Esophagus muscularis mucosa (tissue), 4 donors: ENCODE data around the gene ARRDC5. TPM values are rescaled to one million over a fixed set of nuclear protein-coding genes. Genes with fewer than 3 reads are reported as not detected.
"Not testable (repeated sequence)": the region's sequence is repeated elsewhere in the genome, so short reads cannot be mapped to it uniquely, and the experiment has no call there.

ENCODE experiments used
- DNase-seq: peaks from one replicate; pipeline ENCODE4 v3.0.0-alpha.2; 2017; ENCODE audit errors: extremely low spot score
- H3K27ac ChIP-seq, 4 donors: fragments of 200-600 bp; sonication (generic); replicated peaks in 1 of 4; 1 replicate in 3 of 4; 2 replicates in 1 of 4; pipeline ENCODE4 v1.5.1; 2016 to 2019; ENCODE audit warnings: mild to moderate bottlenecking in 1 of 4
- H3K27me3 ChIP-seq, 4 donors: fragments of 200-600 bp; sonication (generic); one replicate each; pipeline versions ENCODE4 v1.5.1 to v1.6.0; 2016 to 2019
- H3K36me3 ChIP-seq, 4 donors: fragments of 200-600 bp; sonication (generic); one replicate each; pipeline ENCODE4 v1.5.1; 2016 to 2019
- H3K4me1 ChIP-seq, 4 donors: fragments of 200-600 bp; sonication (generic); one replicate each; pipeline ENCODE4 v1.5.1; 2016 to 2019
- H3K4me3 ChIP-seq, 4 donors: fragments of 200-600 bp; sonication (generic); 1 replicate in 2 of 4; 2 replicates in 2 of 4; pipeline ENCODE4 v1.5.1; 2016 to 2019; ENCODE audit warnings: mild to moderate bottlenecking in 4 of 4, moderate library complexity in 1 of 4
- H3K9me3 ChIP-seq, 4 donors: fragments of 200-600 bp; sonication (generic); 1 replicate in 3 of 4; 2 replicates in 1 of 4; pipeline ENCODE4 v1.5.1; 2016 to 2019
- CTCF ChIP-seq, 3 experiments: fragments of 200-600 bp in 2 of 3; fragments of 450-650 bp in 1 of 3; sonication (generic) in 2 of 3; IDR thresholded peaks; one replicate each; pipeline ENCODE4 v1.5.1; 2017 to 2019; ENCODE audit warnings: antibody characterized with exemption in 3 of 3, mild to moderate bottlenecking in 2 of 3, moderate library complexity in 1 of 3
- EP300 ChIP-seq: sonication (generic); formaldehyde crosslinking; IDR thresholded peaks from one replicate; pipeline ENCODE4 v1.6.1; 2017; ENCODE audit warnings: antibody characterized with exemption
- POLR2A ChIP-seq: fragments of 450-650 bp; IDR thresholded peaks from one replicate; pipeline ENCODE4 v1.6.1; 2017; ENCODE audit warnings: antibody characterized with exemption, moderate library complexity, mild to moderate bottlenecking, low read depth
- POLR2AphosphoS5 ChIP-seq, 2 donors: sonication (generic); formaldehyde crosslinking; IDR thresholded peaks; one replicate each; pipeline ENCODE4 v1.6.1; 2017; ENCODE audit warnings: antibody characterized with exemption in 2 of 2
- WGBS: methylation state at CpG from one replicate; pipeline ENCODE4 v1.1.5; 2018; 5-methylcytosine and 5-hydroxymethylcytosine counted together
- intact Hi-C: fragments of 100-400 bp; cut with DNase I; formaldehyde crosslinking; loops from one replicate; pipeline ENCODE4 v1.15.1; 2023
- total RNA-seq, 4 donors: library from RNA; depleted of rRNA; stranded (reverse); fragments of >200 nt; gene quantifications; one replicate each; pipeline versions ENCODE4 v1.1.0 to v1.2.1, GENCODE V29; 2016

ARRDC5 gene
- total RNA-seq, 4 donors from 2014 or later, result 0.26 TPM; not detected in 3

DNA sequence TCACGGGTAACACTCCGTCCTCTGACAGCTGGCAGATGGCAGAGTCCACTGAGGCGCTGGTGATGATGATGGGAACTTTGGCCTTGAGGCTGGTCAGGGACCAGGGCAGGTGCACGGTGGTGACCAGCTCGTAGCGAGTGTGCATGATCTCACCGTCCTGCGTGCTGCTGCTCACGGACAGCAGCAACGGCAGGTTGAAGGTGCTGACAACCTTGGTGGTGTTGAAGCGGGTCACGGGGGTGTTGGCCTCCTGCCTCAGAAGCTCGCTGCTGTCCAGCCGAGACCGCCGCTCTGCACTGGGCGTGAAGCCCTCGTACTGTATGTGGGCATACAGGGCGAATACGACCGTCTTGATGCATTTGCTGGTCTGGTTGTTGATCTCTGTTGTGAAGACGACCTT is 11.6 kb downstream of the ARRDC5 start:
- no peak overlapping the region for H3K27ac ChIP-seq
- 89% methylated on average over 21 of the region's 22 CpGs for WGBS
- H3K27me3 ChIP-seq, result peaks cover 0 to 12% (median 0%) of the 10 kb centered on the region in 4 donors
- TF ChIP-seq POLR2A (no peak), CTCF (IDR thresholded peaks at IDR 0.05) (no peak), EP300 (no peak), POLR2AphosphoS5 (IDR thresholded peaks at IDR 0.05) (no peak)
- H3K4me3 ChIP-seq, result no peak overlapping the region
- intact Hi-C loops, result no loop called here
- no peaks in the 10 kb centered on the region for H3K36me3 ChIP-seq
- H3K4me1 ChIP-seq, result no peaks in the 10 kb centered on the region
- no peaks in the 10 kb centered on the region for H3K9me3 ChIP-seq
- no peak for DNase-seq

DNA sequence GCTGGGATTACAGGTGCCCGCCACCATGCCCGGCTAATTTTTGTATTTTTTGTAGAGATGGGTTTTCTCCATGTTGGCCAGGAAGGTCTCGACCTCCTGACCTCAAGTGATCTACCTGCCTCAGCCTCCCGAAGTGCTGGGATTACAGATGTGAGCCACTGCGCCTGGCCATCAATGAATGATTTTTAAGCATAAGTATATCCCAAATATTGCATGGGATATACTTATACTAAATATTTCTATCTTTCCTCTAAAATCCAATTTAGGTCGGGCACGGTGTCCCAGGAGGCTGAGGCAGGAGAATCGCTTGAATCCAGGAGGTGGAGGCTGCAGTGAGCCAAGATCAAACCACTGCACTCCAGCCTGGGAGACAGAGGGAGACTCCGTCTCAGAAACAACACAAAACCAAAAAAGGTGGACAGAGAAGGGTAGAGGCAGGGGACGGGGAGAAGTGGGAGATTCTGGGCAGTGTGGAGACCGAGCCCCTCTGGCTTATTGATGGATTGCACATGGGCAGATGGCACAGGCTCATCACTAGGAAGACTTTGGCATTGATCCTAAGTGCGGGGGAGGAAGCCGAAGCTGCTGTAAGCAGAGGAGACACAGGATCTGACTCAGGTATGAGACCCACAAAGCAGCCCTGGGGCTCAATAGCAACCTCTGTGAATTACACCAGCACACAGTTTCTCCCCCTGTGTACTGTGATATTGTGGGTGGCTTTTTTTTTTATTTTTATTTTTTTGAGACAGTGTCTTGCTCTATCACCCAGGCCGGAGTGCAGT is 13.5 kb downstream of the ARRDC5 start:
- Histone ChIP-seq H3K27me3 (peaks cover 0 to 12% (median 0%) of the 10 kb centered on the region in 4 donors), H3K36me3 (no peaks in the 10 kb centered on the region), H3K4me3 (no peak overlapping the region), H3K27ac (no peak overlapping the region), H3K9me3 (no peaks in the 10 kb centered on the region), H3K4me1 (no peaks in the 10 kb centered on the region)
- intact Hi-C loops, result no loop called here
- no peak for TF ChIP-seq CTCF (IDR thresholded peaks at IDR 0.05)
- WGBS, result 83% methylated on average over 14 of the region's 14 CpGs
- DNase-seq, result no peak

GRCh38 chr19:4887803-4888202 is 14.9 kb downstream of the ARRDC5 start:
- intact Hi-C loops, result not testable (repeated sequence)
- no CpG with 5 or more reads among the region's 6 CpGs for WGBS

GRCh38 chr19:4884993-4885392 is 17.7 kb downstream of the ARRDC5 start:
- H3K27me3 ChIP-seq, H3K4me3 ChIP-seq, intact Hi-C loops, DNase-seq, H3K4me1 ChIP-seq, H3K36me3 ChIP-seq, H3K27ac ChIP-seq, H3K9me3 ChIP-seq: not testable (repeated sequence)
- WGBS, result 85% methylated on average over 6 of the region's 6 CpGs

More at GRCh38 chr19:4887803-4888202, 14.9 kb downstream of the ARRDC5 start:
- not testable (repeated sequence) for H3K4me3 ChIP-seq, H3K27ac ChIP-seq, H3K9me3 ChIP-seq, H3K36me3 ChIP-seq, DNase-seq, H3K4me1 ChIP-seq
- peaks cover 0 to 12% (median 0%) of the 10 kb centered on the region in 4 donors for H3K27me3 ChIP-seq

DNA sequence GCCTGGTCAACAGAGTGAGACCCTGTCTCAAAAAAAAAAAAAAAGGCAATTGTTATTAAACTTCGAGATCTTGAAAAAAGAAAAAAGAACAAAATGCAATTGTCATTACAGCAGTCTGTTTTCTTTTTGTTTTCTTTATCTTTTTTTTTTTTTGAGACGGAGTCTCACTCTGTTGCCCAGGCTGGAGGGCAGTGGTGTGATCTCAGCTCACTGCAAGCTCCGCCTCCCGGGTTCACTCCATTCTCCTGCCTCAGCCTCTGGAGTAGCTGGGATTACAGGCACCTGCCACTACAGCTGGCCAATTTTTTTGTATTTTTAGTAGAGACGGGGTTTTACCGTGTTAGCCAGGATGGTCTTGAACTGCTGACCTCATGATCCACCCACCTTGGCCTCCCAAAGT is 19.8 kb downstream of the ARRDC5 start:
- H3K27ac ChIP-seq, H3K36me3 ChIP-seq, H3K4me3 ChIP-seq, H3K9me3 ChIP-seq, H3K27me3 ChIP-seq, DNase-seq, intact Hi-C loops: not testable (repeated sequence)
- whole genome bisulfite sequencing, result 81% methylated on average over 6 of the region's 6 CpGs
- H3K4me1 ChIP-seq, result peaks cover 0 to 15% (median 12%) of the 10 kb centered on the region in 4 donors

DNA sequence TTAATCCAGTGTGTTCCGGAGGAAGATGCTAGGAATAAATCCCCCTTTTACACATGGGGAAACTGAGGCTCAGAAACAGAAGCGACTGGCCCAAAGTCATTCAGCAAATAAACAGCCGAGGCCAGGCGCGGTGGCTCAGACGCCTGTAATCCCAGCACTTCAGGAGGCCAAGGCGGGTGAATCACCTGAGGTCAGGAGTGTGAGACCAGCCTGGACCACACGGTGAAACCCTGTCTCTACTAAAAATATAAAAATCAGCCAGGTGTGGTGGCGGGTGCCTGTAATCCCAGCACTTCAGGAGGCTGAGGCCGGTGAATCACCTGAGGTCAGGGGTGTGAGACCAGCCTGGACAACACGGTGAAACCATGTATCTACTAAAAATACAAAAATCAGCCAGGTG is 23.7 kb downstream of the ARRDC5 start:
- no peaks in the 10 kb centered on the region for H3K36me3 ChIP-seq
- no peak overlapping the region for H3K4me3 ChIP-seq
- intact Hi-C loops, result no loop called here
- H3K27me3 ChIP-seq, result peaks cover 0 to 13% (median 0%) of the 10 kb centered on the region in 4 donors
- no peaks in the 10 kb centered on the region for H3K9me3 ChIP-seq
- WGBS, result 89% methylated on average over 11 of the region's 11 CpGs
- TF ChIP-seq POLR2AphosphoS5 (IDR thresholded peaks at IDR 0.05) (no peak), CTCF (IDR thresholded peaks at IDR 0.05) (no peak), EP300 (no peak)
- DNase-seq, result no peak
- H3K27ac ChIP-seq, result peak overlapping the region in 2 of 4 donors; percentile 62 to 66
- H3K4me1 ChIP-seq, result peaks cover 0 to 20% (median 17%) of the 10 kb centered on the region in 4 donors
